IPS DF 19.7 (cell line): Measurements from ENCODE around the gene OLFM1.
"Not testable (repeated sequence)": the region's sequence is repeated elsewhere in the genome, so short reads cannot be mapped to it uniquely, and the experiment has no call there.

Source experiments
- DNase-seq: peaks from one replicate; pipeline ENCODE4 v3.0.0-alpha.2; 2013; ENCODE audit warnings: low read depth, low spot score

OLFM1 gene

DNA sequence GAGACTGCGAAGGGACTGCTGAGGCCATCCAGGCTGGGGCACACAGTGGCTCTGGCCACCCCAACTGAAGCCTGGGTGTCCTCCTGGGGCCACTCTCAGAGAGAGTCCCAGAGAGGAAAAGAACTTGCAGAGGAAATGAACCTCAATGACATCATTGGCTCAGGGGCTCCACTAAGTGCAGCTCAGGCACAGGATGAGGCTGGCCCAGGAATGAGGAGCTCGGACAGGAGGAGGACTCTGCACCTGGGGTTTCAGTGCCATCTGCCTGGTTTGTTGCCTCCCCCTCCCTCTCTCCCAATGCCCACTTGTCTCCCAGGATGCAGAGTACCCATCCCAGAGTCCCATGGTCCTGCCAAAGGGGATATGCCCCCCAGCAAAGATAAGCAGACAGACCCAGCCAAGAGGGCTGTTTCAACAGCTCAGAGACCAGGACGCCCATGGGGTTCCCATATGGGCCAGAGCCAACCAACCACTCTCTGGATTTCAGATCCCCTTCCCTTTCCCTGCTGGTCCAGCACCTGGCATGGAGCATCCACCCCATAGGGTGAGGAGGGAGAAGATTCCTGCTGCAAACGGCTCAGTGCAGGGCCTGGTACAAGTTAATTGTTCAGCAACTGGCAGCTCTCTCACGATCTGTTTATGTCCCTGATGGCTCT lies 26.9 kb upstream of the OLFM1 start:
- DNase-seq, result no peak

DNA sequence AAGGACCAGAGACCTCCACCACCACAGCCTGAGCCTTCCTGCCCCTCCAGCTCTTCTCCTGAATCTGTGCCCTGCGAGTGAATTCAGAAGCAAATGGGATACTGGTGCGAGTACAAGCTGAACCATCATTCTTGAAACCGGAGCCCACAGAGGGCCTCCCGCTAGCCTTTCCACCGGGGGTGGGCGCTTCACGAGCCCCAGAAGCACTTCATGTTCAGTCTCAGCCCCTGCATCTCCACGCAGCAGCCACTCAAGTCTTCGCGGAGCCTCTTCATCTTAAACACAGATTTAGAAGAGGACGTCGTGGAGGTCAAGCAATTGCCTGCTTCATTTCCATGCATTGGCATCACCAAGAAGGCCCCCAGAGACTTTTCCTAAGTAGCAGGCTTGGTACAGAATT lies 26.0 kb upstream of the OLFM1 start:
- no peak for DNase-seq

DNA sequence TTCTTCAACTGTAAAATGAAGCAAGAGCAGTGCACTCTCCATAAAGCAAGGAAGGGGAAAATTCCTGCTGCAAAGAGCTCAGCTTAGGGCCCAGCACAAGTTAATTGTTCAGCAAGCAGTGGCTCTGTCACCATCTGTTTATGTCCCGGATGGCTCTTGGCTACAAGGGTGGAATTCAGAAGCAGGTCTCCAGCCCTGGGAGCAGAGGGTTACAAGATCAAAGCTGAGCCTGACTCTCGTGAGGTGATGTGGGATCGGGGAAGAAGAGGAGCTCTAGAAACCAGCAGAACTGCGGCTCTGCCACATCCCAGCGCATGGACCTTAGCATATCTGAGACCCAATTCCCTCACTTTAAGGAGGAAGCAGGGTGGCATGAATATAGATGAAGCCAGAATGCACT lies 25.2 kb upstream of the OLFM1 start:
- DNase-seq, result no peak

DNA sequence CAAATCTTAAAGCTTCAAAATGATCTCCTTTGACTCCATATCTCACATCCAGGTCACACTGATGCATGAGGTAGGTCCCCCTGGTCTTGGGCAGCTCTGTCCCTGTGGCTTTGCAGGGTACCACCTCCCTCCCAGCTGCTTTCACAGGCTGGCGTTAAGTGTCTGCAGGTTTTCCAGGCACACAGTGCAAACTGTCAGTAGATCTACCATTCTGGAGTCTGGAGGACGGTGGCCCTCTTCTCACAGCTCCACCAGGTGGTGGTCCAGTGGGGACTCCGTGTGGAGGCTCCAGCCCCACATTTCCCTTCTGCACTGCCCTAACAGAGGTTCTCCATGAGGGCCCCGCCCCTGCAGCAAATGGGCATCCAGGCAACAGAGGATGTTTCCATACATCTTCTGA lies 24.0 kb upstream of the OLFM1 start:
- DNase-seq, result not testable (repeated sequence)

DNA sequence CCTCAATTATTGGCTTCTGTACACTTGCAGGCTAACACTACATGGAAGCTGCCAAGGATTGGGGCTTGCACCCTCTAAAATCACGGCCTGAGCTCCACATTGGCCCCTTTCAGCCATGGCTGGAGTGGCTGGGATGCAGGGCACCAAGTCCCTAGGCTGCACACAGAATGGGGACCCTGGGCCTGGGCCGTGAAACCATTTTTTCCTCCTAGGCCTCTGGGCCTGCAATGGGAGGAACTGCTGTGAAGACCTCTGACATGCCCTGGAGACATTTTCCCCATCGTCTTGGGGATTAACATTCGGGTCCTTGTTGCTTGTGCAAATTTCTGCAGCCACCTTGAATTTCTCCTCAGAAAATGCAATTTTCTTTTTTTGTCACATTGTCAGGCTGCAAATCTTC lies 23.6 kb upstream of the OLFM1 start:
- not testable (repeated sequence) for DNase-seq

DNA sequence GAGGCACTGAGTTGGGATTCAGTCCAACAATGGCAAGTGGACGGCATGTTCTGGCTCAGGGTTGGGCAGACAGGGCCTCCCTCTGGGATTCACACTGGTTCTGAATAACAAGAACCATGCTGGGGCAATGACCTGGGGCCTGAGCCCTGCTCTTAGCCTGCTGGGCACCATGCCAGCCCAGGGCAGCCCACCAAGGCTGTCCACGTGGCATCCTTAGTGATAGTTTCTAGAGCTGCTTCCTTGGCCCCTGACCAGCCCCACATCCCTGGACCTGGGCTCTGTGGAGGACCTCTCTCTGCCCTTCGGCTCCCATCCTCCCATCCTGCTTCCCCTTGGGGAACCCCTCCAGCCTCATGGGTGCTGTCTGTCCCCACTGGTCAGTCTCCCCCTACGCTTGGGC lies 22.3 kb upstream of the OLFM1 start:
- no peak for DNase-seq

DNA sequence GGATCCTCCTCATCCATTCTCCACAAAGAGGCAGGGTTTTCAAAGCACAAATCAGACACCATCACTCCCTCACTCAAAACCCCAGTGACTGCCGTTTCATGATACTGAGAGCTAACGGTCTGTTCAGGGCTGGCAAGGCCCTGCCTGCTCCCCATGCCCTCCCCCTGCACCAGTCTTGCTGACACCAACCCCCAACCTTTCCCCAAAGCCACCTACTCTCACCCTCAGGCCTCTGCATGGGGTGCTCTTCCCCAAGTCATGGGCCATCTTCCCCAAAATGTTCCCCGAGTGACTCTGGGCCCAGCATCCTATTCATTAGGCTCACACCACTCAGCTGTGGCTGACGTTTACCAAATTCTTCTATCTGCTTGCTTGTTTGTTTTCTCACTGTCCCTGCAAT lies 21.7 kb upstream of the OLFM1 start:
- DNase-seq, result no peak

DNA sequence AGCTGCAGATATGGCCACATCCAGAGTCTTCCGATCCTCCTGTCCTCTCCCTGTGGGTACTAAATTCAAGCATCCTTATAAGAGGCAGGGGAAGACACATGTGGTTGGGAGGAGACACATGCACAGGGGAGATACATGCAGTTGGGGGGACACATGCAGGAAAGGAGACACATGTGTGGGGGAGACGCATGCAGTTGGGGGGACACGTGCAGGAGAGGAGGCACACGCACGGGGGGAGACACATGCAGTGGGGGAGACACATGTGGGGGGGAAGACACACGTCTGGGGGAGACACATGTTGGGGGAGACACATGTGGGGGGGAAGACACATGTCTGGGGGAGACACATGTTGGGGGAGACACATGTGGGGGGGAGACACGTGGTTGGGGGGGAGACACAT lies 21.2 kb upstream of the OLFM1 start:
- DNase-seq, result no peak

DNA sequence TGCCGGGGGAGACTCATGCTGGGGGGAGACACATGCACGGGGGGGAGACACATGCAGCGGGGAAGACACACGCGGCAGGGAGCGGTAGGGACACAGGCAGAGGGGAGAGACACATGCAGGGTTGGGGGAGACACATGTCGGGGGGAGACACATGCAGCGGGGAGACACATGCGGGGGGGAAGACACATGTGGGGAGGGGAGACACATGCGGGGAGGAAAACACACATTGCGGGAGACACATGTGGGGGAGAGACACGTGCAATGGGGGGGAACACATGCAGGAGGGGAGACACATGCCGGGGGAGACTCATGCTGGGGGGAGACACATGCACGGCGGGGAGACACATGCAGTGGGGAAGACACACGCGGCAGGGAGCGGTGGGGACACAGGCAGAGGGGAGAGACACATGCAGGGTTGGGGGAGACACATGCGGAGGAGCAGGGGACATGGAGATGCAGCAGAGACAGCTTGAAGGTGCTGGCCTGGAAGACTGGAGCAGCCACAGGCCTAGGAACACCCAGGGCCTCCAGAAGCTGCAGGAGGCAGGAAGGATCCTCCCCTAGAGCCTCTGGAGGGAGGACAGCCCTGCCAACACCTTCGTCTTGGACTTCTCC lies 20.3 kb upstream of the OLFM1 start:
- no peak for DNase-seq

GRCh38 chr9:135068776-135069415 lies 18.6 kb upstream of the OLFM1 start:
- DNase-seq, result no peak

DNA sequence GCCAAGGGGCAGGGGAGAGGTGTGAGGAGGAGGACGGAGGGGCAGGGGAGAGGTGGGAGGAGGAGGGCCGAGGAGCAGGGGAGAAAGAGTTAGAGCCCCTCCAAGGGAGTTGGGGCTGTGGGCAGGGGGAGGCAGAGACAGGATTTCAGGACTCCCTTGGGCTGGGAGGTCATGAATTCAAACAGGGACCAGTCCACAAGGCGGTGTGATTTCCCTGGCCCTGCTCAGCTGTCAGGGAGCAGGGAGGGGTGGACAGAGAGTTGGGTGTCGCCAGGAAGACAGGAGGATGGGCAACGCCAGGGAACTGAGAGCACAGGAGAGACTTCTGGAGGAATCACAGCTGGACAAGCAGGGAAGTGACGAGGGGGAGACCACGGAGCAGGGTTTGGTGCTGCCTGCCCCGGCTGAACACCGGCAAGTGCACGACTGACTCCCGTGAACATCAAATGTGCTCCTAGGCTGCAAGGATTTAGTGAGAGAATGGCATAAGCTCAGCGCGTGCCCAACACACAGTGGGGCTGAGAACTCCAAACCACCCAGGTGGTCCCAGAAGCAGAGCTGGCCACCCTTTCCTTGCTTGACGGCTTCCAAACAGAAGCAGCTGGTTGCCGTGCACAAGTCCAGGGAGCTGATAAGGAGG lies 17.8 kb upstream of the OLFM1 start:
- DNase-seq, result no peak

DNA sequence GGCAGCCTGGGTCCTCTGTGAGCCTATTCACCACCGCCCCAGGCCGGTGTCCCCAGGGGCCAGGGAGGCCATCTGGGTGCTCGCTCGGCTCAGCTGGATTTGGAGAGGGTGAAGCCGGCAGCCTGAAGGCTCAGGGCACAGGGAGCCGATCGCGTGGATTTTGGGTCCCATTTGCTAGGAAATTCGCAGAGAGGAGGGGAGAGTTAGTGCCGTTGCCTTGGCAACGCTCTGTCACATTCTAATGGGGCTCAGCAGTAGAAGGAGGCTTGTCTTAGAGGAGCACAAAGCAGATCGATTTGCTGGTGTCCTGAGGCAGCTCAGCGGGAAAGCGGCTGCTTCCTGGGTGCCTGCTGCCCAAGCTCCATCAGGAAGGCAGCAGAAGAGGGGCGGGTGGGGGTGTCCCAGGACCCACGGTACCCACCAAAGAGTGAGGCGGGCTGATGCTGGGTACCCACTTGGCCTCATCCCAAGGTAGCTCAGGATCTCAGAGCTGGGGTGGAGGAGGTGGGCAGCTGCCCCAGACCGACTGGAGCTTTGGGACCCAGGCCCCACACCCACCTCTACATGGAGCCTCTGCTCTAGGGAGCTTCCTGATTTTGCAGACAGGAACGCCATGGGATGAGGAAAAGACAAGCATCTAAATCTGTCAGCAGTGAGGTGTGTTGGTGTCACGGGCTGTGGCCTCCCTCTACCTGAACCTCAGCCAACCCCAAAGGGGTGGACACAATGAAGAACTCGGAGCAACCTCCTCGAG lies 17.1 kb upstream of the OLFM1 start:
- no peak for DNase-seq

- DNase-seq, result no peak
These were observed 16.3 kb upstream of the OLFM1 start for GRCh38 chr9:135070964-135071735.

GRCh38 chr9:135073081-135073740 lies 14.3 kb upstream of the OLFM1 start:
- DNase-seq, result no peak

GRCh38 chr9:135073741-135074305 lies 13.6 kb upstream of the OLFM1 start:
- DNase-seq, result no peak

DNA sequence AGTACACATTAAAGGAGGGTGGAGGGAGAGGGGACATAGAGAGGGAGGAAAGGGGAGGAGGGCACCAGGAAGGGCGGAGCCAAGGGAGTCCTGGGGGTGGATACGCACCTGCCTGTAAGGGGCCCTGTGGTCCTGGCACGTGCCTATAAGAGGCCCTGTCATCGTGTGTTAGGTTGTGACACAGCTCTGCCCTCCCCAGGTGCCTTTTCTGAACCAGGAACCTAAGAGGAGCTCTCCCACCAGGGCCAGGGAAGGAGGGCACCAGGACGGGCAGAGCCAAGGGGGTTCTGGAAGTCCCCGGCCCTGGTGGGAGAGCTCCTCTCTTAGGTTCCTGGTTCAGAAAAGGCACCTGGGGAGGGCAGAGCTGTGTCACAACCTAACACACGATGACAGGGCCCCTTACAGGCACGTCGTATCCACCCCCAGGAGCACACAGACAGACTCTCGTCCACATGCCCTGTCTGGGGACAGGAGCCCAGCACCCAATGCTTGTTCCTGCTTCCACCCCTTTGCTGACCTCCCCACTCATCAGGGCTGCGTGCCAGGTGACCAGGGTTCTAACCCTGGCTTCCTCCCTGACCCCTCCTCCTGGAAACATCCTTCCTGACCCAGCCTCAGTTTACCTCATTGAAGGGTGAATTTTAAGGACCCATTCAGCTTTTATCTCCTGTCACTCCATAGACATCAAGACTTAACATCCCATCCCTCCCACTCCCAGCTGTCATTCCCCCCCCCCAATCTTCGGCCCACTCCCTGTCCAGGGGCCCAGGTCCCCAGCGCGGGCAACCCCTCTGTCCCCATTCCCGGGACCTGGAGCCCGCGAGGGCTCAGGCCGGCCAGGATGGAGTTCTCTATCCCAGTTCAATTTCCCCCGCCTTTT lies 12.9 kb upstream of the OLFM1 start:
- no peak for DNase-seq

- no peak for DNase-seq
These were observed 12.0 kb upstream of the OLFM1 start for GRCh38 chr9:135075234-135076142.

DNA sequence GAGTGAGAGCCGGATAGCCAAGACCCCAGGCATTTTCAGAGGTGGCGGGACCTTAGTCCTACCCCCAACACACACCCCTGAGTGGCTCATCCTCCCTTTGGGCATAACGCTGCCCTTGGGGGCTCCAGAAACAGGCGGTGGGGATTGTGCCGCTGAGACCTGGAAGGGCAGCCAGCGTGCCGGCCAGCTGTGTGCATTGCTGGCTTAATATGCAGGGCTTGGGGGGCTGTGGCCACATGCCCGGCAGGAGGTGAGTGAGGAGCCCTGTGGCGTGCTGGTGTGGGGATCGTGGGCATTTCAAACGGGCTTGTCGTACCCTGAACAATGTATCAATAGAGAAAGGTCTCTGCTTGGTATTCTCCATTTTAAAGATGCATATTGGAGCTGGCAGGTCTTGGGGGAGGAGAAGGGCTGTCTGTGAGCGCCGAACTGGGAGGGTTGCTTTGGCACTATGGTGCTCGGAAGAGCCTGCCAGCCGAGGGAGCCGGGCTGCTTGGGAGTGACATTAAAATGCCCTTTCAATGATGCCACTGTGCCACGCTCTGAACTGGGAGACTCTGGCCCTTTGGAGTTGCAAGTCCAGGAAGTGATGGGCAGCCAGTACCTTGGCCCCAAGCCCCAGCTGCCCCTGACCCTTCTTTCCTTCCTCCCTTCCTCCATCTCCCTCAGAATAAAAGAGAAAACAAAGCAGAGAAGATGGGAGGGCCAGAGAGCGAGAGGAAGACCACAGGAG lies 11.2 kb upstream of the OLFM1 start:
- no peak for DNase-seq
